ENCODE data around the gene DYSF. TPM values are rescaled to one million over a fixed set of nuclear protein-coding genes. Genes with fewer than 3 reads are reported as not detected.

Gene DYSF
- total RNA-seq, 1 donor from 2014 or later: 37.7 TPM

DNA sequence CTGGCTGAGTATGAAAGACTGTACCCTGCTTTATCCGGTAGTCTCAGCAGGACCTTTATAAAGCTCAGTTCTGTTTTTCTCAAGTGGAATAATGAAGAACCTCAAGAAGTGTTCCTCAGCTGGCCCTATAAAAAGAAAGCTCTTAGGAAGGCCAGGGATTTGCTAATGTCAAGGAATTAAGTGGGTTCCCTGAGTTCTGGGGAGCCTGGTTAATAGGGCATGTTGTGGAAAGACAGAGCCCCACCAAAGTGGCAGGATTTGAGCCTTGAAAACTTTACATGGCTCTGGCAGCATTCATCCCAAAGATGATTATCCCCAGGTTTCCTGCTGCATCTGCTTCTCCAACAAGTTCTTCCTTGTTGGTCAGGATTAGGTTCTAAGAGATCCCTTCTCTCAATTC lies 6.9 kb upstream of the DYSF start:
- ATAC-seq (no peak), DNase-seq (no peak)
- TF ChIP-seq CTCF (IDR thresholded peaks at IDR 0.05): no peak
- intact Hi-C loops (cut with DNase I): no loop called here
- H3K9me3 ChIP-seq: no peaks in the 10 kb centered on the region
- no peaks in the 10 kb centered on the region for H3K4me1 ChIP-seq
- H3K36me3 ChIP-seq: no peaks in the 10 kb centered on the region
- H3K27me3 ChIP-seq: no peaks in the 10 kb centered on the region
- H3K27ac ChIP-seq: no peak overlapping the region
- H3K4me3 ChIP-seq: no peak overlapping the region

- no peaks in the 10 kb centered on the region for H3K36me3 ChIP-seq
- peaks cover 19% of the 10 kb centered on the region for H3K4me1 ChIP-seq
- no peak for DNase-seq
- no peak for ATAC-seq
- no peak overlapping the region for H3K4me3 ChIP-seq
- intact Hi-C loops (cut with DNase I): no loop called here
- no peaks in the 10 kb centered on the region for H3K9me3 ChIP-seq
- H3K27ac ChIP-seq: no peak overlapping the region
- H3K27me3 ChIP-seq: peaks cover 11% of the 10 kb centered on the region
- TF ChIP-seq CTCF (IDR thresholded peaks at IDR 0.05): no peak
Measured at GRCh38 chr2:71449343-71449742, 4.0 kb upstream of the DYSF start.

DNA sequence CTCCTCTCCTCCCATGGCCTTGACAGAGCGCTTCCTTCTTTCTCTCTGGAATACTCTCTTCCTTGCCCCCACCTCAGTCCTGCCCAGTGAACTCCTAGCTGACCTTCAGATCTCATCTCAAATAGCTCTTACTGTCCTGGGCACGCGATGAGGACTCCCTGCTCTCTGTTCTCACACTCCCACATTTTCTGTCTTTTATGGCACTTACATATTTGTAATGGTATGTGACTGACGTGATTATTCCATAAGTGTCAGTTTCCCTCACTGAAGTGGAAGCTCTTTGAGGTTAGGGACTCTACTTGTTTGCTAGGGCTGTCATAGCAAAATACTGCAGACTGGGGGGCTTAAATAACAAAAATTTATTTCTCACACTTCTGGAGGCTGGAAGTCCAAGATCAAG lies 1.7 kb upstream of the DYSF start:
- DNase-seq (no peak), ATAC-seq (no peak)
- H3K9me3 ChIP-seq: no peaks in the 10 kb centered on the region
- TF ChIP-seq CTCF (IDR thresholded peaks at IDR 0.05): no peak
- no peaks in the 10 kb centered on the region for H3K36me3 ChIP-seq
- intact Hi-C loops (cut with DNase I): no loop called here
- no peak overlapping the region for H3K4me3 ChIP-seq
- H3K4me1 ChIP-seq: peaks cover 23% of the 10 kb centered on the region
- peaks cover 15% of the 10 kb centered on the region for H3K27me3 ChIP-seq
- H3K27ac ChIP-seq: no peak overlapping the region

GRCh38 chr2:71452565-71452964 lies 796 bp upstream of the DYSF start:
- TF ChIP-seq CTCF (IDR thresholded peaks at IDR 0.05): peak; percentile 4
- ATAC-seq (peak; percentile 51), DNase-seq (no peak)
- no peaks in the 10 kb centered on the region for H3K36me3 ChIP-seq
- no peak overlapping the region for H3K4me3 ChIP-seq
- H3K4me1 ChIP-seq: peaks cover 23% of the 10 kb centered on the region
- H3K27ac ChIP-seq: no peak overlapping the region
- no peaks in the 10 kb centered on the region for H3K9me3 ChIP-seq
- intact Hi-C loops (cut with DNase I): no loop called here
- peaks cover 15% of the 10 kb centered on the region for H3K27me3 ChIP-seq

GRCh38 chr2:71454221-71455010 lies 1.1 kb downstream of the DYSF start:
- no peak for TF ChIP-seq CTCF (IDR thresholded peaks at IDR 0.05)
- no peak overlapping the region for H3K27ac ChIP-seq
- ATAC-seq: no peak
- DNase-seq: no peak
- intact Hi-C loops (cut with DNase I): no loop called here
- peaks cover 23% of the 10 kb centered on the region for H3K4me1 ChIP-seq
- H3K9me3 ChIP-seq: no peaks in the 10 kb centered on the region
- H3K36me3 ChIP-seq: no peaks in the 10 kb centered on the region
- H3K27me3 ChIP-seq: peaks cover 15% of the 10 kb centered on the region
- peak overlapping the region; percentile 56 for H3K4me3 ChIP-seq
